Measurements from ENCODE around the gene NSF.
"Not testable (repeated sequence)": the region's sequence is repeated elsewhere in the genome, so short reads cannot be mapped to it uniquely, and the experiment has no call there.

Gene NSF

GRCh38 chr17:46774108-46774737 lies 183.8 kb downstream of the NSF start:
- DNase-seq (ENCODE audit: low read depth), result no peak

GRCh38 chr17:46776298-46777005 lies 186.0 kb downstream of the NSF start:
- DNase-seq (ENCODE audit: low read depth), result no peak

GRCh38 chr17:46777943-46778915 lies 187.8 kb downstream of the NSF start:
- DNase-seq (ENCODE audit: low read depth), result no peak

- DNase-seq (ENCODE audit: low read depth), result no peak
Observed at GRCh38 chr17:46780003-46780373, 189.5 kb downstream of the NSF start.

GRCh38 chr17:46782250-46782953 lies 191.9 kb downstream of the NSF start:
- DNase-seq (ENCODE audit: low read depth), result no peak

- no peak for DNase-seq (ENCODE audit: low read depth)
Observed at GRCh38 chr17:46783031-46783593, 192.6 kb downstream of the NSF start.

- DNase-seq (ENCODE audit: low read depth), result no peak
Observed at GRCh38 chr17:46785696-46786095, 195.2 kb downstream of the NSF start.

- no peak for DNase-seq (ENCODE audit: low read depth)
Observed at GRCh38 chr17:46787478-46787877, 197.0 kb downstream of the NSF start.

- DNase-seq (ENCODE audit: low read depth), result no peak
Observed at GRCh38 chr17:46788300-46788699, 197.8 kb downstream of the NSF start.

- DNase-seq (ENCODE audit: low read depth), result no peak
Observed at GRCh38 chr17:46788796-46789195, 198.3 kb downstream of the NSF start.

GRCh38 chr17:46789610-46790009 lies 199.1 kb downstream of the NSF start:
- DNase-seq (ENCODE audit: low read depth), result no peak

GRCh38 chr17:46790216-46790615 lies 199.7 kb downstream of the NSF start:
- DNase-seq (ENCODE audit: low read depth), result no peak

- no peak for DNase-seq (ENCODE audit: low read depth)
Observed at GRCh38 chr17:46791531-46791930, 201.1 kb downstream of the NSF start.

- DNase-seq (ENCODE audit: low read depth), result no peak
Observed at GRCh38 chr17:46792071-46792470, 201.6 kb downstream of the NSF start.

- not testable (repeated sequence) for DNase-seq (ENCODE audit: low read depth)
Observed at GRCh38 chr17:46793023-46793422, 202.6 kb downstream of the NSF start.

GRCh38 chr17:46793541-46793940 lies 203.1 kb downstream of the NSF start:
- no peak for DNase-seq (ENCODE audit: low read depth)

- DNase-seq (ENCODE audit: low read depth), result no peak
Observed at GRCh38 chr17:46794318-46794717, 203.8 kb downstream of the NSF start.

- DNase-seq (ENCODE audit: low read depth), result no peak
Observed at GRCh38 chr17:46795379-46795952, 205.0 kb downstream of the NSF start.

- no peak for DNase-seq (ENCODE audit: low read depth)
Observed at GRCh38 chr17:46796084-46796483, 205.6 kb downstream of the NSF start.

GRCh38 chr17:46796524-46796923 lies 206.1 kb downstream of the NSF start:
- no peak for DNase-seq (ENCODE audit: low read depth)

- DNase-seq (ENCODE audit: low read depth), result no peak
Observed at GRCh38 chr17:46796956-46797530, 206.6 kb downstream of the NSF start.

Data from fibroblast of gingiva (primary cell).